Measurements from ENCODE around the gene QRFP. TPM values are rescaled to one million over a fixed set of nuclear protein-coding genes. Genes with fewer than 3 reads are reported as not detected.

The QRFP gene
- polyA plus RNA-seq, 1 of the 3 experiments (the other 2 are of a cell fraction) = not detected

- WGBS (ENCODE audit: low lambda C conversion rate) = 94% methylated on average over 16 of the region's 16 CpGs
- Histone ChIP-seq H3K9ac (no peak overlapping the region), H3K27me3 (ENCODE audit: insufficient read depth) (no peaks in the 10 kb centered on the region), H3K9me2 (no peaks in the 10 kb centered on the region), H3K27ac (ENCODE audit: low read depth in 2 of 2, low read length in 1 of 2) (no peak overlapping the region), H3K9me3 (no peaks in the 10 kb centered on the region), H3K4me3 (ENCODE audit: low read depth in 2 of 2, low read length in 1 of 2) (no peak overlapping the region), H3F3A (replicated peaks; ENCODE audit: insufficient read depth) (no peaks in the 10 kb centered on the region), H3K4me2 (no peak overlapping the region), H3K4me1 (ENCODE audit: control insufficient read depth in 1 of 2, insufficient read depth in 2 of 2, low read depth in 1 of 2, low read length in 1 of 2) (no peaks in the 10 kb centered on the region), H3K36me3 (replicated peaks in 1 of 2; ENCODE audit: control insufficient read depth in 1 of 2, insufficient read depth in 2 of 2, low read length in 1 of 2) (peaks cover 58 to 72% of the 10 kb centered on the region in 2 experiments), H3K79me2 (ENCODE audit: insufficient read depth) (peaks cover 37% of the 10 kb centered on the region; the same call in 1 of the 2 replicates), H4K20me1 (ENCODE audit: insufficient read depth) (peaks cover 17% of the 10 kb centered on the region), H2AFZ (ENCODE audit: low read depth) (no peak overlapping the region)
- no peak for DNase-seq
- TF ChIP-seq GABPA (IDR thresholded peaks at IDR 0.05; ENCODE audit: low read depth) (no peak), RXRA (IDR thresholded peaks at IDR 0.05; ENCODE audit: borderline replicate concordance, low read depth) (no peak), USF2 (IDR thresholded peaks at IDR 0.05; ENCODE audit: borderline replicate concordance, low read depth, low read length) (no peak), ELF1 (IDR thresholded peaks at IDR 0.05) (no peak), NRF1 (IDR thresholded peaks at IDR 0.05; ENCODE audit: low read depth, low read length) (no peak), RCOR1 (IDR thresholded peaks at IDR 0.05; ENCODE audit: low read length) (no peak), YY1 (IDR thresholded peaks at IDR 0.05; ENCODE audit: low read depth) (no peak), RAD21 (IDR thresholded peaks at IDR 0.05; ENCODE audit: low read length) (no peak), POLR2AphosphoS5 (IDR thresholded peaks at IDR 0.05; ENCODE audit: low read depth, low read length) (no peak), TEAD4 (IDR thresholded peaks at IDR 0.05; ENCODE audit: borderline replicate concordance, insufficient read depth) (no peak), CTCF (IDR thresholded peaks at IDR 0.05) (no peak), FOSL2 (IDR thresholded peaks at IDR 0.05; ENCODE audit: borderline replicate concordance, low read depth) (no peak), REST (IDR thresholded peaks at IDR 0.05; ENCODE audit: low read depth, low read length) (no peak)
- ChIA-PET CTCF (interaction anchor here (1.3 to 1.8 kb wide), 6 partner anchors 10 to 421 kb away, joined by 4 to 11 read pairs (median 6); no protein-coding TSS in a partner anchor), POLR2A (no interaction called here)
These were observed 15.9 kb downstream of the QRFP start for GRCh38 chr9:130880599-130881220.

Data from SK-N-SH (cell line).